ENCODE data around the gene TTC23L. TPM values are rescaled to one million over a fixed set of nuclear protein-coding genes. Genes with fewer than 3 reads are reported as not detected.

TTC23L gene
- total RNA-seq, 5 donors from 2014 or later (not counting 1 experiment from before 2014, with no cell fraction given): 0.23 to 1.8 (median 0.64) TPM; not detected in 2

- ChIA-PET POLR2A (interaction anchor here in 1 of 2 donors (0.8 to 1.0 kb wide), 2 partner anchors 8 to 13 kb away, joined by 3 to 5 read pairs; partner anchors contain the start of genes BRIX1 and RAD1), CTCF (interaction anchor here (0.6 to 1.0 kb wide), 2 partner anchors 8 to 16 kb away, joined by 3 read pairs; partner anchors contain the start of genes BRIX1 (in 1 of the 2) and RAD1 (in 1 of the 2))
- DNase-seq (peak in 1 of 35 experiments; percentile 6), ATAC-seq (replicated peaks in 1 of 4) (peak in 3 of 4 experiments; percentile 91 to 99 (median 98))
- Mint-ChIP-seq H3K4me1 (peaks cover 0 to 15% (median 12%) of the 10 kb centered on the region in 3 donors), H3K4me3 (no peak overlapping the region), H3K36me3 (peaks cover 30% of the 10 kb centered on the region), H3K27me3 (no peaks in the 10 kb centered on the region), H3K9me3 (no peaks in the 10 kb centered on the region), H3K27ac (peak overlapping the region; percentile 29 to 88)
- WGBS (ENCODE audit: insufficient coverage): 13% methylated on average over 1 of the region's 3 CpGs
- no peak overlapping the region for H3K4me3 ChIP-seq (ENCODE audit: control insufficient read depth in 1 of 2, extremely low read depth in 1 of 2, low read length in 1 of 2)
- H3K9me3 ChIP-seq: no peaks in the 10 kb centered on the region
- H3K27ac ChIP-seq (ENCODE audit: low read length): no peak overlapping the region
- H3K36me3 ChIP-seq (ENCODE audit: control insufficient read depth in 2 of 2, extremely low read depth in 1 of 2, insufficient read depth in 1 of 2, low read length in 1 of 2): peaks cover 0 to 49% of the 10 kb centered on the region in 2 donors
- H3K4me1 ChIP-seq (ENCODE audit: control insufficient read depth in 1 of 2, extremely low read depth in 1 of 2, insufficient read depth in 2 of 2, low read length in 2 of 2): peaks cover 2 to 4% of the 10 kb centered on the region in 2 experiments
- H3K27me3 ChIP-seq (replicated peaks in 1 of 2; ENCODE audit: control insufficient read depth in 2 of 2, extremely low read depth in 1 of 2, insufficient read depth in 2 of 2, low read length in 1 of 2): no peaks in the 10 kb centered on the region
Observed at GRCh38 chr5:34923694-34924461, 84.9 kb downstream of the TTC23L start.

GRCh38 chr5:34924462-34924765 is 85.5 kb downstream of the TTC23L start:
- CTCF ChIA-PET: interaction anchor here in 1 of 2 donors (1.0 kb wide), 1 partner anchor 9 kb away, joined by 3 read pairs; the partner anchor contains the start of genes BRIX1 and RAD1
- DNase-seq: no peak
- POLR2A ChIA-PET: interaction anchor here in 1 of 2 donors (0.8 to 1.0 kb wide), 2 partner anchors 9 to 13 kb away, joined by 3 to 5 read pairs; partner anchors contain the start of genes BRIX1 and RAD1
- Histone ChIP-seq H3K9me3 (no peaks in the 10 kb centered on the region), H3K27ac (ENCODE audit: low read length) (no peak overlapping the region), H3K27me3 (replicated peaks in 1 of 2; ENCODE audit: control insufficient read depth in 2 of 2, extremely low read depth in 1 of 2, insufficient read depth in 2 of 2, low read length in 1 of 2) (no peaks in the 10 kb centered on the region), H3K4me3 (ENCODE audit: control insufficient read depth in 1 of 2, extremely low read depth in 1 of 2, low read length in 1 of 2) (no peak overlapping the region), H3K4me1 (ENCODE audit: control insufficient read depth in 1 of 2, extremely low read depth in 1 of 2, insufficient read depth in 2 of 2, low read length in 2 of 2) (peaks cover 5 to 6% of the 10 kb centered on the region in 2 experiments), H3K36me3 (ENCODE audit: control insufficient read depth in 2 of 2, extremely low read depth in 1 of 2, insufficient read depth in 1 of 2, low read length in 1 of 2) (peaks cover 0 to 49% of the 10 kb centered on the region in 2 donors)
- Mint-ChIP-seq H3K36me3 (peaks cover 30% of the 10 kb centered on the region), H3K4me1 (peaks cover 0 to 20% (median 16%) of the 10 kb centered on the region in 3 donors), H3K27me3 (no peaks in the 10 kb centered on the region), H3K27ac (no peak overlapping the region), H3K4me3 (no peak overlapping the region), H3K9me3 (no peaks in the 10 kb centered on the region)
- no peak for ATAC-seq (replicated peaks in 1 of 4)

GRCh38 chr5:34926318-34926888 is 87.4 kb downstream of the TTC23L start:
- H3K27me3 Mint-ChIP-seq: no peaks in the 10 kb centered on the region
- peaks cover 13 to 30% (median 27%) of the 10 kb centered on the region in 3 donors for H3K4me1 Mint-ChIP-seq
- no peak overlapping the region for H3K4me3 ChIP-seq (ENCODE audit: control insufficient read depth in 1 of 2, extremely low read depth in 1 of 2, low read length in 1 of 2)
- no peak overlapping the region for H3K27ac ChIP-seq (ENCODE audit: low read length)
- H3K4me1 ChIP-seq (ENCODE audit: control insufficient read depth in 1 of 2, extremely low read depth in 1 of 2, insufficient read depth in 2 of 2, low read length in 2 of 2): peaks cover 10 to 15% of the 10 kb centered on the region in 2 experiments
- no peak overlapping the region for H3K4me3 Mint-ChIP-seq
- no peaks in the 10 kb centered on the region for H3K9me3 ChIP-seq
- H3K27me3 ChIP-seq (replicated peaks in 1 of 2; ENCODE audit: control insufficient read depth in 2 of 2, extremely low read depth in 1 of 2, insufficient read depth in 2 of 2, low read length in 1 of 2): no peaks in the 10 kb centered on the region
- H3K36me3 ChIP-seq (ENCODE audit: control insufficient read depth in 2 of 2, extremely low read depth in 1 of 2, insufficient read depth in 1 of 2, low read length in 1 of 2): peaks cover 0 to 36% of the 10 kb centered on the region in 2 donors
- ATAC-seq (replicated peaks in 1 of 4) (no peak), DNase-seq (no peak)
- WGBS (ENCODE audit: insufficient coverage): no CpG with 5 or more reads among the region's 3 CpGs
- H3K36me3 Mint-ChIP-seq: peaks cover 22% of the 10 kb centered on the region
- ChIA-PET POLR2A (interaction anchor here (0.5 to 0.6 kb wide), 2 partner anchors 10 to 860 kb away, joined by 3 read pairs; partner anchors contain the start of gene BRIX1 (in 1 of the 2)), CTCF (no interaction called here)
- H3K9me3 Mint-ChIP-seq: no peaks in the 10 kb centered on the region
- no peak overlapping the region for H3K27ac Mint-ChIP-seq

GRCh38 chr5:34927785-34928184 is 88.8 kb downstream of the TTC23L start:
- no peak overlapping the region for H3K4me3 ChIP-seq (ENCODE audit: control insufficient read depth in 1 of 2, extremely low read depth in 1 of 2, low read length in 1 of 2)
- Mint-ChIP-seq H3K4me3 (peak overlapping the region in 2 of 3 donors; percentile 9 to 13), H3K27me3 (no peaks in the 10 kb centered on the region), H3K9me3 (no peaks in the 10 kb centered on the region), H3K4me1 (peaks cover 19 to 39% (median 36%) of the 10 kb centered on the region in 3 donors), H3K27ac (no peak overlapping the region), H3K36me3 (peaks cover 16% of the 10 kb centered on the region)
- H3K27me3 ChIP-seq (replicated peaks in 1 of 2; ENCODE audit: control insufficient read depth in 2 of 2, extremely low read depth in 1 of 2, insufficient read depth in 2 of 2, low read length in 1 of 2): no peaks in the 10 kb centered on the region
- DNase-seq (no peak), ATAC-seq (replicated peaks in 1 of 4) (no peak)
- ChIA-PET CTCF (interaction anchor here in 1 of 2 donors (2.9 kb wide), 1 partner anchor 12 kb away, joined by 19 read pairs; the partner anchor contains the start of genes BRIX1 and RAD1), POLR2A (interaction anchor here (0.6 to 3.3 kb wide), 2 partner anchors 11 to 25 kb away, joined by 3 to 78 read pairs; partner anchors contain the start of genes BRIX1 (in 1 of the 2) and RAD1 (in 1 of the 2))
- no peak overlapping the region for H3K27ac ChIP-seq (ENCODE audit: low read length)
- WGBS (ENCODE audit: insufficient coverage): 100% methylated on average over 2 of the region's 5 CpGs
- peaks cover 4 to 27% of the 10 kb centered on the region in 2 donors for H3K36me3 ChIP-seq (ENCODE audit: control insufficient read depth in 2 of 2, extremely low read depth in 1 of 2, insufficient read depth in 1 of 2, low read length in 1 of 2)
- peaks cover 10 to 15% of the 10 kb centered on the region in 2 experiments for H3K4me1 ChIP-seq (ENCODE audit: control insufficient read depth in 1 of 2, extremely low read depth in 1 of 2, insufficient read depth in 2 of 2, low read length in 2 of 2)
- no peaks in the 10 kb centered on the region for H3K9me3 ChIP-seq

- DNase-seq (no peak), ATAC-seq (replicated peaks in 1 of 4) (no peak)
- no peaks in the 10 kb centered on the region for H3K9me3 ChIP-seq
- WGBS (ENCODE audit: insufficient coverage): no CpG with 5 or more reads among the region's 5 CpGs
- H3K4me3 Mint-ChIP-seq: peak overlapping the region in 2 of 3 donors; percentile 50 to 83
- H3K27me3 ChIP-seq (replicated peaks in 1 of 2; ENCODE audit: control insufficient read depth in 2 of 2, extremely low read depth in 1 of 2, insufficient read depth in 2 of 2, low read length in 1 of 2): no peaks in the 10 kb centered on the region
- POLR2A ChIA-PET: interaction anchor here (0.6 to 3.3 kb wide), 3 partner anchors 9 to 26 kb away, joined by 3 to 78 read pairs (median 3); partner anchors contain the start of genes BRIX1 (in 1 of the 2) and RAD1 (in 1 of the 2)
- no peak overlapping the region for H3K4me3 ChIP-seq (ENCODE audit: control insufficient read depth in 1 of 2, extremely low read depth in 1 of 2, low read length in 1 of 2)
- H3K36me3 Mint-ChIP-seq: peaks cover 16% of the 10 kb centered on the region
- H3K27ac Mint-ChIP-seq: no peak overlapping the region
- CTCF ChIA-PET: interaction anchor here in 1 of 2 donors (2.4 to 2.9 kb wide), 2 partner anchors 9 to 13 kb away, joined by 7 to 19 read pairs; partner anchors contain the start of genes BRIX1 and RAD1
- peaks cover 4 to 23% of the 10 kb centered on the region in 2 donors for H3K36me3 ChIP-seq (ENCODE audit: control insufficient read depth in 2 of 2, extremely low read depth in 1 of 2, insufficient read depth in 1 of 2, low read length in 1 of 2)
- H3K27me3 Mint-ChIP-seq: no peaks in the 10 kb centered on the region
- H3K4me1 ChIP-seq (ENCODE audit: control insufficient read depth in 1 of 2, extremely low read depth in 1 of 2, insufficient read depth in 2 of 2, low read length in 2 of 2): peaks cover 10 to 15% of the 10 kb centered on the region in 2 experiments
- H3K9me3 Mint-ChIP-seq: no peaks in the 10 kb centered on the region
- no peak overlapping the region for H3K27ac ChIP-seq (ENCODE audit: low read length)
- peaks cover 19 to 39% (median 35%) of the 10 kb centered on the region in 3 donors for H3K4me1 Mint-ChIP-seq
Observed at GRCh38 chr5:34928267-34928666, 89.3 kb downstream of the TTC23L start.
